GM12878 (cell line): ENCODE results near the gene RPS6KA2. TPM values are rescaled to one million over a fixed set of nuclear protein-coding genes. Genes with fewer than 3 reads are reported as not detected.

Experiments
- ATAC-seq: fragments of 200-7000 bp; cut with Tn5 transposase; 3 replicates; pipeline ENCODE4 v1.9.1; 2020; ENCODE audit warnings: mild to moderate bottlenecking, moderate library complexity
- BruUV-seq: library from RNA; stranded (reverse); fragments of 400-500 nt; replicated peaks from 2 replicates; lab custom pipeline; 2021; lab: Mats Ljungman, UMichigan
- CTCF ChIA-PET: fragments of 300-600 bp; sonication (Branson Sonifier 250); formaldehyde crosslinking; extraction: SDS; loops from one replicate; lab custom pipeline; 2021; ENCODE audit warnings: inconsistent platforms; lab: Yijun Ruan, JAX
- POLR2A ChIA-PET: fragments of 350-600 bp; formaldehyde crosslinking; extraction: SDS; loops from one replicate; lab custom pipeline; 2021; ENCODE audit warnings: inconsistent platforms; lab: Charles Lee
- RAD21 ChIA-PET: fragments of 300-600 bp; sonication (Branson Sonifier 250); formaldehyde crosslinking; loops from one replicate; lab custom pipeline; 2023; ENCODE audit warnings: antibody characterized with exemption; ENCODE audit not compliant: unreplicated experiment; lab: Charles Lee
- SMC1A ChIA-PET: fragments of 300-600 bp; sonication (Branson Sonifier 250); formaldehyde crosslinking; loops from one replicate; lab custom pipeline; 2023; ENCODE audit not compliant: unreplicated experiment, uncharacterized antibody; lab: Charles Lee
- DNase-seq: peaks from one replicate; pipeline ENCODE4 v3.0.0-alpha.2; 2011; ENCODE audit warnings: low read depth, low spot score
- FAIRE-seq: peaks from 3 replicates; lab custom pipeline; 2011; peaks lifted over from hg19 to GRCh38; lab: Jason Lieb, UNC
- H2AFZ ChIP-seq: 2 replicates; pipeline ENCODE4 v1.6.0; 2011; ENCODE audit warnings: low read depth, low read length, control low read depth; ENCODE audit not compliant: control insufficient read depth
- H3K27ac ChIP-seq: 2 replicates; pipeline ENCODE4 v1.5.1; 2011; ENCODE audit warnings: control low read depth; ENCODE audit not compliant: control insufficient read depth, insufficient read depth
- H3K27me3 ChIP-seq, 2 experiments: replicated peaks in 1 of 2; 2 replicates each; pipeline versions ENCODE4 v1.6.0 to v1.6.1; 2011; ENCODE audit warnings: low read length in 1 of 2; ENCODE audit not compliant: control insufficient read depth in 2 of 2, insufficient read depth in 2 of 2
- H3K36me3 ChIP-seq, 2 experiments: 2 replicates each; pipeline ENCODE4 v1.5.1; 2011; ENCODE audit warnings: low read length in 1 of 2; ENCODE audit not compliant: control insufficient read depth in 2 of 2, insufficient read depth in 2 of 2
- H3K4me1 ChIP-seq: 2 replicates; pipeline ENCODE4 v1.6.1; 2011; ENCODE audit warnings: mild to moderate bottlenecking, low read length, moderate library complexity, mixed read lengths; ENCODE audit not compliant: control insufficient read depth, insufficient read depth
- H3K4me2 ChIP-seq: 2 replicates; pipeline ENCODE4 v1.6.0; 2011; ENCODE audit warnings: control low read depth; ENCODE audit not compliant: control insufficient read depth, insufficient read depth
- H3K4me3 ChIP-seq: fragments of 200-600 bp; sonication (generic); 2 replicates; pipeline ENCODE4 v1.5.1; 2016
- H3K79me2 ChIP-seq: 2 replicates; pipeline ENCODE4 v1.6.0; 2011; ENCODE audit warnings: low read length; ENCODE audit not compliant: control insufficient read depth, insufficient read depth
- H3K9ac ChIP-seq: 2 replicates; pipeline ENCODE4 v1.8.0; 2011; ENCODE audit warnings: low read length, control low read depth, mixed read lengths; ENCODE audit not compliant: control insufficient read depth, insufficient read depth
- H3K9me3 ChIP-seq: replicated peaks from 3 replicates; pipeline ENCODE4 v1.5.1; 2011; ENCODE audit warnings: mild to moderate bottlenecking, low read length; ENCODE audit not compliant: control insufficient read depth, insufficient read depth
- H4K20me1 ChIP-seq: 2 replicates; pipeline ENCODE4 v1.6.0; 2011; ENCODE audit not compliant: control insufficient read depth, insufficient read depth
- BACH1 ChIP-seq: fragments of 450-650 bp; IDR thresholded peaks from 2 replicates; pipeline ENCODE4 v1.6.1; 2017; ENCODE audit warnings: mild to moderate bottlenecking, borderline replicate concordance
- CBX3 ChIP-seq: fragments of 200-600 bp; sonication (generic); IDR thresholded peaks from 2 replicates; pipeline ENCODE4 v1.6.1; 2016; ENCODE audit warnings: low read depth, borderline replicate concordance
- CEBPB ChIP-seq, 2 experiments: fragments of 150-350 bp in 1 of 2; IDR thresholded peaks; 2 replicates each; pipeline ENCODE4 v1.6.1; 2012 to 2014; ENCODE audit warnings: low read depth in 2 of 2, low read length in 2 of 2, borderline replicate concordance in 1 of 2, inconsistent platforms in 1 of 2
- DPF2 ChIP-seq: fragments of 450-650 bp; IDR thresholded peaks from 2 replicates; pipeline ENCODE4 v1.6.1; 2017; ENCODE audit warnings: mild to moderate bottlenecking
- FOXM1 ChIP-seq: IDR thresholded peaks from 2 replicates; pipeline ENCODE4 v1.6.1; 2012; ENCODE audit warnings: low read depth, mild to moderate bottlenecking, inconsistent platforms, low read length, moderate library complexity
- GATAD2B ChIP-seq: fragments of 450-650 bp; conservative IDR thresholded peaks from 2 replicates; pipeline ENCODE4 v1.6.1; 2017; ENCODE audit warnings: low read depth, mild to moderate bottlenecking, moderate library complexity
- HDAC6 ChIP-seq: fragments of 200-600 bp; sonication (generic); IDR thresholded peaks from one replicate; pipeline ENCODE4 v1.8.0; 2017; ENCODE audit warnings: antibody characterized with exemption; ENCODE audit not compliant: unreplicated experiment
- MAX ChIP-seq: IDR thresholded peaks from 2 replicates; pipeline ENCODE4 v1.6.1; 2012; ENCODE audit warnings: low read depth, low read length, improper control_type of control experiment
- NFYA ChIP-seq: IDR thresholded peaks from 2 replicates; pipeline ENCODE4 v1.6.1; 2011; ENCODE audit warnings: low read depth, mild to moderate bottlenecking, low read length, improper control_type of control experiment, borderline replicate concordance
- PAX8 ChIP-seq: fragments of 450-650 bp; IDR thresholded peaks from 2 replicates; pipeline ENCODE4 v1.6.1; 2017; ENCODE audit warnings: mild to moderate bottlenecking, moderate library complexity
- PML ChIP-seq: IDR thresholded peaks from 2 replicates; pipeline ENCODE4 v1.6.1; 2012; ENCODE audit warnings: low read length, inconsistent platforms
- PRDM15 ChIP-seq: fragments of 450-650 bp; formaldehyde crosslinking; IDR thresholded peaks from 2 replicates; pipeline ENCODE4 v1.4.0; 2020; ENCODE audit warnings: mild to moderate bottlenecking, moderate library complexity
- RAD51 ChIP-seq: fragments of 450-650 bp; IDR thresholded peaks from 2 replicates; pipeline ENCODE4 v1.6.1; 2016; ENCODE audit warnings: moderate library complexity, mild to moderate bottlenecking, inconsistent platforms
- SKIL ChIP-seq: fragments of 450-650 bp; IDR thresholded peaks from 2 replicates; pipeline ENCODE4 v1.6.1; 2017; ENCODE audit warnings: mild to moderate bottlenecking, low read depth, inconsistent platforms; ENCODE audit not compliant: poor library complexity, severe bottlenecking
- SMC3 ChIP-seq: IDR thresholded peaks from 2 replicates; pipeline ENCODE4 v1.6.1; 2011; ENCODE audit warnings: low read length, improper control_type of control experiment, borderline replicate concordance
- TBL1XR1 ChIP-seq: IDR thresholded peaks from 2 replicates; pipeline ENCODE4 v1.6.1; 2012; ENCODE audit warnings: low read depth, low read length, improper control_type of control experiment
- ZNF207 ChIP-seq: fragments of 450-650 bp; IDR thresholded peaks from 2 replicates; pipeline ENCODE4 v1.6.1; 2014; ENCODE audit warnings: antibody characterized with exemption, mild to moderate bottlenecking, borderline replicate concordance
- ZNF24 ChIP-seq: fragments of 450-650 bp; IDR thresholded peaks from 2 replicates; pipeline ENCODE4 v1.6.1; 2017; ENCODE audit warnings: antibody characterized with exemption, mild to moderate bottlenecking
- ZSCAN29 ChIP-seq: fragments of 450-650 bp; IDR thresholded peaks from 2 replicates; pipeline ENCODE4 v1.6.1; 2017; ENCODE audit warnings: mild to moderate bottlenecking, moderate library complexity
- WGBS: methylation state at CpG from one replicate; pipeline ENCODE4 v1.1.6; 2016; ENCODE audit warnings: low lambda C conversion rate; ENCODE audit not compliant: insufficient replicate concordance, insufficient coverage; ENCODE audit errors: missing lambda C conversion rate; 5-methylcytosine and 5-hydroxymethylcytosine counted together
- in situ Hi-C: fragments of 300-500 bp; cut with MboI; formaldehyde crosslinking; loops from 9 replicates; pipeline ENCODE4 v1.14.3; 2018; ENCODE audit warnings: mixed read lengths
- intact Hi-C: fragments of 100-400 bp; cut with micrococcal nuclease; formaldehyde crosslinking; loops from one replicate; pipeline ENCODE4 v1.14.2; 2022; ENCODE audit not compliant: unreplicated experiment
- polyA plus RNA-seq, 11 experiments: library from polyadenylated mRNA; depleted of rRNA in 4 of 11; unstranded in 6 of 11; stranded (reverse) in 5 of 11; fragments of >200 nt; fragmentation: Nextera tagmentation in 4 of 11; fragmentation: Illumina TruSeq in 1 of 11; extraction: Ambion mirVana in 4 of 11; extraction: Trizol in 1 of 11; gene quantifications; 1 replicate in 1 of 11; 2 replicates in 10 of 11; pipeline versions ENCODE4 v1.2.1 to v1.2.3, GENCODE V29; 2011 to 2016; ENCODE audit warnings: inconsistent platforms in 2 of 11, missing spikeins in 2 of 11, low read depth in 1 of 11
- total RNA-seq, 4 experiments: library from RNA; depleted of rRNA in 3 of 4; stranded (reverse); fragments of >200 nt in 3 of 4; fragmentation: Illumina TruSeq in 1 of 4; extraction: Trizol in 1 of 4; gene quantifications; 2 replicates each; pipeline versions ENCODE4 v1.2.1 to v1.2.3, GENCODE V29; 2013 to 2021

Gene RPS6KA2
- total and polyA plus RNA-seq, 10 of the 15 experiments (the other 5 are each of a cell fraction or from before 2014, with no cell fraction given): 0.02 to 1.0 (median 0.22) TPM; not detected in 1

GRCh38 chr6:166629628-166630027, 2.6 kb upstream of the RPS6KA2 start:
- Histone ChIP-seq H3K27me3 (peaks cover 3 to 6% of the 10 kb centered on the region in 2 experiments; a peak in 2 of 4 replicates), H3K9ac (no peak overlapping the region), H3K4me2 (no peak overlapping the region), H2AFZ (no peak overlapping the region), H3K36me3 (no peaks in the 10 kb centered on the region), H3K4me3 (no peak overlapping the region), H4K20me1 (no peaks in the 10 kb centered on the region), H3K27ac (no peak overlapping the region), H3K79me2 (no peaks in the 10 kb centered on the region), H3K9me3 (no peaks in the 10 kb centered on the region), H3K4me1 (peaks cover 17% of the 10 kb centered on the region)
- CTCF ChIA-PET: interaction anchor here (0.6 kb wide), 1 partner anchor 16 kb away, joined by 3 read pairs; no protein-coding TSS in a partner anchor
- SMC1A ChIA-PET: no interaction called here
- 54% methylated on average over 5 of the region's 5 CpGs for WGBS
- BruUV-seq: no TSS peak
- ATAC-seq (no peak), FAIRE-seq (no peak), DNase-seq (no peak)
- in situ Hi-C loops (no loop called here), intact Hi-C loops (no loop called here)
- TF ChIP-seq TBL1XR1: no peak
- no peak for TF ChIP-seq GATAD2B
- TF ChIP-seq PRDM15 (CRISPR knock-in tag): no peak
- no peak for TF ChIP-seq BACH1
- TF ChIP-seq ZNF207: no peak
- TF ChIP-seq NFYA: no peak
- no peak for TF ChIP-seq PAX8
- TF ChIP-seq PML: no peak
- no peak for TF ChIP-seq MAX
- TF ChIP-seq FOXM1: no peak
- TF ChIP-seq RAD51: no peak
- TF ChIP-seq SKIL: no peak
- no peak for TF ChIP-seq CEBPB (IDR thresholded peaks at IDR 0.05; ENCODE audit: borderline replicate concordance in 1 of 2, low read depth in 2 of 2, low read length in 2 of 2)
- no peak for TF ChIP-seq CBX3
- no peak for TF ChIP-seq ZNF24
- TF ChIP-seq HDAC6: no peak
- TF ChIP-seq ZSCAN29: no peak
- no peak for TF ChIP-seq DPF2
- no peak for TF ChIP-seq SMC3
- POLR2A ChIA-PET: no interaction called here
- RAD21 ChIA-PET: no interaction called here
